ENCODE data around the gene CHIC2. TPM values are rescaled to one million over a fixed set of nuclear protein-coding genes. Genes with fewer than 3 reads are reported as not detected.
A peak's percentile ranks its signal among the peaks of the same experiment; 100 is the strongest.
"Not testable (repeated sequence)": the region's sequence is repeated elsewhere in the genome, so short reads cannot be mapped to it uniquely, and the experiment has no call there.

Gene CHIC2
- total RNA-seq, 4 donors from 2014 or later, result 25.2 to 65.2 (median 41.4) TPM

DNA sequence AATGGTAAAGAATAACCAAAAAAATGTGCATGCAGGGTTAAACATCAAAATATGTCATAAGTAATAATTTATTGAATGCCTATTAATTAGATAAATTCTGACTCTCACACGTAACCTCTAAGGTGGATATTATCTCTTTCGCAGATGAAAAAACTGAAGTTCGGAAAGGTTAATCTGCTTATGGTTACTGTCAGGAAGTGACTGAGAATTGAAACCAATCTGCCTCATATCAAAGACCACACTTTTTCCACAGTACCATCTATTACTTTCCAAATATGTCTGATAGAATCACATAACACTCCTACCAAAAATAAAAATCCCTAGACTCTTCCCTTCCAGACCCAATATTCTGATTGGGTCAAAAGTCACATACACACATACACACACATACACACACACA is 6.2 kb downstream of the CHIC2 start:
- DNase-seq (ENCODE audit: low spot score) (no peak), ATAC-seq (ENCODE audit: low FRiP score) (no peak)
- TF ChIP-seq, protein P1, sequence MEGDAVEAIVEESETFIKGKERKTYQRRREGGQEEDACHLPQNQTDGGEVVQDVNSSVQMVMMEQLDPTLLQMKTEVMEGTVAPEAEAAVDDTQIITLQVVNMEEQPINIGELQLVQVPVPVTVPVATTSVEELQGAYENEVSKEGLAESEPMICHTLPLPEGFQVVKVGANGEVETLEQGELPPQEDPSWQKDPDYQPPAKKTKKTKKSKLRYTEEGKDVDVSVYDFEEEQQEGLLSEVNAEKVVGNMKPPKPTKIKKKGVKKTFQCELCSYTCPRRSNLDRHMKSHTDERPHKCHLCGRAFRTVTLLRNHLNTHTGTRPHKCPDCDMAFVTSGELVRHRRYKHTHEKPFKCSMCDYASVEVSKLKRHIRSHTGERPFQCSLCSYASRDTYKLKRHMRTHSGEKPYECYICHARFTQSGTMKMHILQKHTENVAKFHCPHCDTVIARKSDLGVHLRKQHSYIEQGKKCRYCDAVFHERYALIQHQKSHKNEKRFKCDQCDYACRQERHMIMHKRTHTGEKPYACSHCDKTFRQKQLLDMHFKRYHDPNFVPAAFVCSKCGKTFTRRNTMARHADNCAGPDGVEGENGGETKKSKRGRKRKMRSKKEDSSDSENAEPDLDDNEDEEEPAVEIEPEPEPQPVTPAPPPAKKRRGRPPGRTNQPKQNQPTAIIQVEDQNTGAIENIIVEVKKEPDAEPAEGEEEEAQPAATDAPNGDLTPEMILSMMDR (IDR thresholded peaks at IDR 0.05), result no peak

DNA sequence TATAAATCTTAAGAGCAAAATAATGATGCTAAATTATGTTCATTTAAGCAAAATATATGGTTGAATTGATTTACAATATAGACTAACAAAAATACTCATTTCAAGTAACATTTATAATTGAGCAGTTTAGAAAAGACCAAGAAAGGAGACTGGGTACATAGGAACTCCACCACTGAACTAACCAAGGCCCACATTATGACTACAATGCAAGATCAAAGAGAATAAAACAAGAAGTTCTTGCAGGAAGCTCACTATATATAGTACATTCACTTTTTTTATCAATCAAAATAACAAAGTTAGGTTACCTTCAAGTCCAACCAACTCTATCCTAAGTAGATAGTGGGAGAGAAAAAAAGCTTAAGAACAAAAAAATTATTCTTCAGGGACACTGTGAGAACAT is 8.0 kb downstream of the CHIC2 start:
- ATAC-seq (ENCODE audit: low FRiP score) (no peak), DNase-seq (ENCODE audit: low spot score) (no peak)
- TF ChIP-seq, protein P1 (IDR thresholded peaks at IDR 0.05), result no peak

DNA sequence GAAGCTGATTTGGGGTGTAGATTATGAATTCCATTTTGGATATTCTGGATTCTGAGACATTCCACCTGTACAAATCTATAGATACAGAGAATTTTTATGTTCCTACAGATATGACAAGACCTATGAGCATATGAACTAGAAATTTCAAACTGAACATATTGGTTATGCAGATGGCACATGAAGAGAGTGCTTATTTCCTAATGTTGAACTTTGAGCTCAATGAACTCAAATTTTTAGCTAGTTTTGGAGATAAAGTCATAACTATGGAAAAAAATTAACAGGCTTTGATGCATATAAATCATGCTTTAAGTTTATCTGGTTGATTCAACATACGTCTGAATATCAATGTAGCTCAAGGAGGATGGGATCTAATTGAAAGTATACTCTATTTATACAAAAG is 8.9 kb downstream of the CHIC2 start:
- DNase-seq (ENCODE audit: low spot score) (no peak), ATAC-seq (ENCODE audit: low FRiP score) (no peak)
- TF ChIP-seq, protein P1 (IDR thresholded peaks at IDR 0.05), result no peak

DNA sequence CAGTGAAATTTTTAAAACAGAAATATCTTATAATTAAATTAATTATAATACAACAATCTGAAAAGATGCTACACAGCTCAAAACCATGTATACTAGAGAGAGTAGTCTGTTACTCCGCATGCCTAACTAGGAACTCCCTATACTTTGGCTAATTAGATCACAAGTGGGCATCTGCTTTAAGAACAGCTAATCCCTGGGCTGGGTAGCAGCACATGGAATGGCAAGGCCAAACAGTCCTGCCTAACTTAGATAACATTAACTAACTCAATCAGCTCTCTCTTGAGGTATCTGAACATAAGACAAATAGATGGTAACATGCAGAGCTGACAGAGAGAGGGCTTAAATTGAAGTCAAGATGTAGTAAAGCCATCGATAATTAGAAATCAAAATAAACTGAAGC is 9.9 kb downstream of the CHIC2 start:
- TF ChIP-seq, protein P1 (IDR thresholded peaks at IDR 0.05), result no peak
- no peak for ATAC-seq (ENCODE audit: low FRiP score)
- DNase-seq (ENCODE audit: low spot score), result no peak

DNA sequence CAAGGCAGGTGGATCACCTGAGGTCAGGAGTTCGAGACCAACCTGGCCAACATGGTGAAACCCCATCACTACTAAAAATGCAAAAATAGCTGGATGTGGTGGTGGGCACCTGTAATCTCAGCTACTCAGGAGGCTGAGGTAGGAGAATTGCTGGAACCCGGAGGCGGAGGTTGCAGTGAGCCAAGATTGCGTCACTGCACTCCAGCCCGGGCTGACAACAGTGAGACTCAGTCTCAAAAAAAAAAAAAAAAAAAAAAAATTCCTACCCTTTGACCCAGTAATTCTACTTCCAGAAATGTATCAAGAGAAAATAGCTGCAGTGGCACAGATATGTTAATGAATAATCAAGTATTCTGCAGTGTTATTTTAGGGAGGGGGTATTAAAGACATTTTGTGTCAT is 11.1 kb downstream of the CHIC2 start:
- DNase-seq (ENCODE audit: low spot score); ATAC-seq (ENCODE audit: low FRiP score): not testable (repeated sequence)

DNA sequence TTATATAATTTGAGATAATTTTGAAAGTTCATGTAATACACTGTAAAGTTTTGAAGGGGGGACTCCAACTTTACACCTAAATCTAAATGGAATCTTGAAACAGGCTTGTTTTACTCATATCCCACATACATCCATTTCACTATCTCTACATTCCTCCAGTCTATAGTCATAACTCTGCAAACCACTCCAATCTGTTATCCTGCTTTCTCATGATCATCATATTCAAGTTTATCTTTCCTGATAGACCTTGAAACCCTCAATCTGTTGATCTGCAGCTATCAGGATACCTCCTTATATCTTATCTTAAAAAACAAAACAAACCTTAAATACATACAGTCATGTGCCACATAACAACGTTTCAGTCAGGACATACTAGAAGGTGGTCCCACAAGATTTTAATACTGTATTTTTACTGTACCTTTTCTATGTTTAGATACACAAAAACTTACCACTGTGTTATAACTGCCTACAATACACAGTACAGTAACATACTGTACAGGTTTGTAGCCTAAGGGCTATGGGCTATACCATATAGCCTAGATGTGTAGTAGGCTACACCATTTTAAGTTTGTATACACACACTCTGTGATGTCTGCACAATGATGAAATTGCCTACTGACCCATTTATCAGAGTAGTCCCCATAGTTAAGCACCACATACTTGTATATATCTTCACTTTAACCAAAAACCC is 14.0 kb downstream of the CHIC2 start:
- TF ChIP-seq, protein P1 (IDR thresholded peaks at IDR 0.05), result no peak
- ATAC-seq (ENCODE audit: low FRiP score) (peak; percentile 23), DNase-seq (ENCODE audit: low spot score) (no peak)

DNA sequence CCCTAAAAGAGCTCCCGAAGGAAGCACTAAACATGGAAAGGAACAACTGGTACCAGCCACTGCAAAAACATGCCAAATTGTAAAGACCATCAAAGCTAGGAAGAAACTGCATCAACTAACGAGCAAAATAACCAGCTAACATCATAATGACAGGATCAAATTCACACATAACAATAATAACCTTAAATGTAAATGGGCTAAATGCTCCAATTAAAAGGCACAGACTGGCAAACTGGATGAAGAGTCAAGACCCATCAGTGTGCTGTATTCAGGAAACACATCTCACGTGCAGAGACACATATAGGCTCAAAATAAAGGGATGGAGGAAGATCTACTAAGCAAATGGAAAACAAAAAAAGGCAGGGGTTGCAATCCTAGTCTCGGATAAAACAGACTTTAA is 20.8 kb downstream of the CHIC2 start:
- not testable (repeated sequence) for ATAC-seq (ENCODE audit: low FRiP score); DNase-seq (ENCODE audit: low spot score)

DNA sequence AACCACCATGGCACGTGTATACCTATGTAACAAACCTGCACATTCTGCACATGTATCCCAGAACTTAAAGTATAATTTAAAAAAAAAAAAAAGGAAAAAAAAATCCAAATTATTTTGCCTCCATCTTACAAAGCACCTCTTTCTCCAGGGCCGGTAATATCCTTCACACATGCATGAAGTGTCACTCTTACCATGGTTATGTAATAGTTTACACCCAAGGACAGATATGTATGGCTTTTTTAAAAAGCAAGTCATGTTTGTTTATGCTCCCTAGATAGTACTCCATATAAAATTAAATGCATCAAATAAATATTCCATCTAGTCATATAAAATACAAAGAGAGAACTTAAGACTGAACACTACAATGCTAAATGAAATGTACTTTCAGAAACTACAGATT is 22.5 kb downstream of the CHIC2 start:
- no peak for ATAC-seq (ENCODE audit: low FRiP score)
- TF ChIP-seq, protein P1 (IDR thresholded peaks at IDR 0.05), result no peak
- no peak for DNase-seq (ENCODE audit: low spot score)

All from omental fat pad (tissue), 4 donors.